ENCODE measurements around the gene ANKRD11.

Gene ANKRD11

DNA sequence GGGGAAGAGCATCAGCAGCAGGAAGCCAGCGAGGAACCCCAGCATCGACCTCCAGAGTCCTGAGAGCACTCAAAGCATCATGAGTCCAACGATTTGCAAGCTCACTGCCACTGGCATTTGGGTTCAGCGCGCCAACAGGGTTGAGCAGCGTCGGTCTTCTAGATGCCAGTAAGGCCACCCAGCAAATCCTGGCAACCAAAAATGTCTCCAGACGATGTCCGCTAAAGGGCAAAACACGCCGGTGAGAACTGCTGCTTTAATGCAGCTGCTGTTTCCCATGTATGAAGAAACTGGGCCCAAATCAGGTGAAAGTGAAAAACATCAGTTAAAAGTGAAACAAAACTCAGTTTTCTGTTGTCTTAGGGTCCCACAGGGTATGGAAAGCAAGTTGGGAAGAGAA is 70.2 kb downstream of the ANKRD11 start:
- Histone ChIP-seq H3K36me3 (replicated peaks; ENCODE audit: insufficient read depth, low read length) (no peaks in the 10 kb centered on the region), H3K4me1 (ENCODE audit: low read length) (peaks cover 37% of the 10 kb centered on the region), H3K4me3 (ENCODE audit: low read length) (no peak overlapping the region), H3K4me2 (ENCODE audit: low read depth, low read length) (no peak overlapping the region), H3K79me2 (ENCODE audit: low read length) (peaks cover 94% of the 10 kb centered on the region), H3K9me2 (replicated peaks; ENCODE audit: insufficient read depth, low read length) (no peaks in the 10 kb centered on the region), H4K20me1 (ENCODE audit: insufficient read depth, low read length) (peaks cover 10% of the 10 kb centered on the region; the same call in 1 of the 2 replicates), H3K9ac (ENCODE audit: low read length) (no peak overlapping the region), H3F3A (ENCODE audit: insufficient read depth, low read length) (peaks cover 22% of the 10 kb centered on the region), H3K27me3 (replicated peaks; ENCODE audit: insufficient read depth, low read length) (no peaks in the 10 kb centered on the region), H3K9me3 (replicated peaks; ENCODE audit: insufficient read depth, low read length) (no peaks in the 10 kb centered on the region), H3K27ac (ENCODE audit: low read length) (no peak overlapping the region), H2AFZ (ENCODE audit: low read length) (no peak overlapping the region)
- no peak for DNase-seq
- TF ChIP-seq, protein P1, sequence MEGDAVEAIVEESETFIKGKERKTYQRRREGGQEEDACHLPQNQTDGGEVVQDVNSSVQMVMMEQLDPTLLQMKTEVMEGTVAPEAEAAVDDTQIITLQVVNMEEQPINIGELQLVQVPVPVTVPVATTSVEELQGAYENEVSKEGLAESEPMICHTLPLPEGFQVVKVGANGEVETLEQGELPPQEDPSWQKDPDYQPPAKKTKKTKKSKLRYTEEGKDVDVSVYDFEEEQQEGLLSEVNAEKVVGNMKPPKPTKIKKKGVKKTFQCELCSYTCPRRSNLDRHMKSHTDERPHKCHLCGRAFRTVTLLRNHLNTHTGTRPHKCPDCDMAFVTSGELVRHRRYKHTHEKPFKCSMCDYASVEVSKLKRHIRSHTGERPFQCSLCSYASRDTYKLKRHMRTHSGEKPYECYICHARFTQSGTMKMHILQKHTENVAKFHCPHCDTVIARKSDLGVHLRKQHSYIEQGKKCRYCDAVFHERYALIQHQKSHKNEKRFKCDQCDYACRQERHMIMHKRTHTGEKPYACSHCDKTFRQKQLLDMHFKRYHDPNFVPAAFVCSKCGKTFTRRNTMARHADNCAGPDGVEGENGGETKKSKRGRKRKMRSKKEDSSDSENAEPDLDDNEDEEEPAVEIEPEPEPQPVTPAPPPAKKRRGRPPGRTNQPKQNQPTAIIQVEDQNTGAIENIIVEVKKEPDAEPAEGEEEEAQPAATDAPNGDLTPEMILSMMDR (IDR thresholded peaks at IDR 0.05; ENCODE audit: low read length): no peak
- TF ChIP-seq EZH2phosphoT487 (IDR thresholded peaks at IDR 0.05; ENCODE audit: low read length): no peak
- TF ChIP-seq EZH2 (optimal IDR thresholded peaks at IDR 0.05; ENCODE audit: low read depth, low read length): no peak

- H3K4me1 ChIP-seq (ENCODE audit: low read length): peaks cover 21% of the 10 kb centered on the region
- no peak overlapping the region for H2AFZ ChIP-seq (ENCODE audit: low read length)
- H3K9ac ChIP-seq (ENCODE audit: low read length): no peak overlapping the region
- H3K79me2 ChIP-seq (ENCODE audit: low read length): peaks cover 92% of the 10 kb centered on the region
- no peak overlapping the region for H3K4me3 ChIP-seq (ENCODE audit: low read length)
- no peaks in the 10 kb centered on the region for H3K27me3 ChIP-seq (replicated peaks; ENCODE audit: insufficient read depth, low read length)
- DNase-seq: no peak
- H3K9me3 ChIP-seq (replicated peaks; ENCODE audit: insufficient read depth, low read length): no peaks in the 10 kb centered on the region
- peaks cover 15% of the 10 kb centered on the region for H3F3A ChIP-seq (ENCODE audit: insufficient read depth, low read length)
- no peak overlapping the region for H3K4me2 ChIP-seq (ENCODE audit: low read depth, low read length)
- TF ChIP-seq EZH2 (optimal IDR thresholded peaks at IDR 0.05; ENCODE audit: low read depth, low read length): no peak
- no peak for TF ChIP-seq EZH2phosphoT487 (IDR thresholded peaks at IDR 0.05; ENCODE audit: low read length)
- TF ChIP-seq, protein P1 (IDR thresholded peaks at IDR 0.05; ENCODE audit: low read length): no peak
- H3K36me3 ChIP-seq (replicated peaks; ENCODE audit: insufficient read depth, low read length): no peaks in the 10 kb centered on the region
- H3K9me2 ChIP-seq (replicated peaks; ENCODE audit: insufficient read depth, low read length): no peaks in the 10 kb centered on the region
- H3K27ac ChIP-seq (ENCODE audit: low read length): no peak overlapping the region
- peaks cover 23% of the 10 kb centered on the region; the same call in 1 of the 2 replicates for H4K20me1 ChIP-seq (ENCODE audit: insufficient read depth, low read length)
These were observed 72.0 kb downstream of the ANKRD11 start for GRCh38 chr16:89418352-89418751.

DNA sequence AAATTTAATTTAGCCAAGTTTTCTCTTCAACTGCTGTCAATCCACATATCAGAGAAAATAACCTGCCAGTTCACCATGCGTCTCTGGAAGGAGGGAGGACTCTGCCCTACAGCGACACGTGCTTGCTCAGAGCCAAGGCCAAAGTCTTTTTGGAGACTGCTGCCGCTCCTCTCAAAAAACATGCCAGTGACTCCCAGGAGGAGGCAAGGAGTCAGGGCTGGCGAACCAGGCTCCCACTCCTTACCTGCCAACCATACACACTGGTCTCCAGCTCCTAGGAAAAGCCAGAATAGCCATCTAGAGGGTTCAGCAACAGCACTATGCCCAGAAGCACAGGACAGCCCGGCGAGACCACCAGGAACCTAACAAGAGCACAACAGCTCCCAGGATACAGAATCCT is 73.0 kb downstream of the ANKRD11 start:
- peaks cover 32% of the 10 kb centered on the region; the same call in 1 of the 2 replicates for H4K20me1 ChIP-seq (ENCODE audit: insufficient read depth, low read length)
- no peak overlapping the region for H3K9ac ChIP-seq (ENCODE audit: low read length)
- no peaks in the 10 kb centered on the region for H3K9me3 ChIP-seq (replicated peaks; ENCODE audit: insufficient read depth, low read length)
- H3K4me1 ChIP-seq (ENCODE audit: low read length): peaks cover 14% of the 10 kb centered on the region
- TF ChIP-seq EZH2phosphoT487 (IDR thresholded peaks at IDR 0.05; ENCODE audit: low read length) (no peak), EZH2 (optimal IDR thresholded peaks at IDR 0.05; ENCODE audit: low read depth, low read length) (no peak)
- TF ChIP-seq, protein P1 (IDR thresholded peaks at IDR 0.05; ENCODE audit: low read length): no peak
- DNase-seq: no peak
- H3K27ac ChIP-seq (ENCODE audit: low read length): no peak overlapping the region
- H3F3A ChIP-seq (ENCODE audit: insufficient read depth, low read length): peaks cover 5% of the 10 kb centered on the region; the same call in 1 of the 2 replicates
- no peaks in the 10 kb centered on the region for H3K9me2 ChIP-seq (replicated peaks; ENCODE audit: insufficient read depth, low read length)
- H3K36me3 ChIP-seq (replicated peaks; ENCODE audit: insufficient read depth, low read length): no peaks in the 10 kb centered on the region
- H3K4me3 ChIP-seq (ENCODE audit: low read length): no peak overlapping the region
- peaks cover 96% of the 10 kb centered on the region for H3K79me2 ChIP-seq (ENCODE audit: low read length)
- no peak overlapping the region for H3K4me2 ChIP-seq (ENCODE audit: low read depth, low read length)
- H3K27me3 ChIP-seq (replicated peaks; ENCODE audit: insufficient read depth, low read length): no peaks in the 10 kb centered on the region
- no peak overlapping the region for H2AFZ ChIP-seq (ENCODE audit: low read length)

Measured in MM.1S (cell line).